Endothelial cell (in vitro differentiated cells): ENCODE measurements around the gene MACF1. TPM values are rescaled to one million over a fixed set of nuclear protein-coding genes. Genes with fewer than 3 reads are reported as not detected.
A peak's percentile ranks its signal among the peaks of the same experiment; 100 is the strongest.

Experiments used
- DNase-seq: peaks from one replicate; pipeline ENCODE4 v3.0.0; 2021; ENCODE audit warnings: low spot score
- H3K27ac Mint-ChIP-seq: one replicate; pipeline ENCODE4 v1.8.0; 2021; ENCODE audit warnings: mixed read lengths, inconsistent platforms; ENCODE audit not compliant: unreplicated experiment
- H3K27me3 Mint-ChIP-seq: one replicate; pipeline ENCODE4 v1.8.0; 2021; ENCODE audit warnings: mild to moderate bottlenecking, moderate library complexity, mixed read lengths, inconsistent platforms; ENCODE audit not compliant: unreplicated experiment
- H3K36me3 Mint-ChIP-seq: one replicate; pipeline ENCODE4 v1.8.0; 2021; ENCODE audit warnings: mild to moderate bottlenecking, low read depth, mixed read lengths, inconsistent platforms; ENCODE audit not compliant: unreplicated experiment
- H3K4me1 Mint-ChIP-seq: one replicate; pipeline ENCODE4 v1.8.0; 2021; ENCODE audit warnings: mild to moderate bottlenecking, mixed read lengths, inconsistent platforms; ENCODE audit not compliant: unreplicated experiment
- H3K4me3 Mint-ChIP-seq: one replicate; pipeline ENCODE4 v1.8.0; 2021; ENCODE audit warnings: mild to moderate bottlenecking, mixed read lengths, inconsistent platforms; ENCODE audit not compliant: unreplicated experiment
- H3K9me3 Mint-ChIP-seq: one replicate; pipeline ENCODE4 v1.8.0; 2021; ENCODE audit warnings: mixed read lengths, inconsistent platforms; ENCODE audit not compliant: unreplicated experiment
- CTCF ChIP-seq: fragments of 200-600 bp; sonication (generic); IDR thresholded peaks from one replicate; pipeline ENCODE4 v1.5.0; 2021; ENCODE audit warnings: antibody characterized with exemption; ENCODE audit not compliant: unreplicated experiment
- total RNA-seq: library from RNA; stranded (reverse); fragmentation: NEBNext Ultra II Directional; extraction: Animal tissue kit (Norgen Biotek cat#: 25700); gene quantifications from one replicate; pipeline ENCODE4 v1.2.1, GENCODE V29; 2021; ENCODE audit not compliant: unreplicated experiment

MACF1 gene
- total RNA-seq, 1 donor from 2014 or later: 511 TPM

- Mint-ChIP-seq H3K4me3 (no peak overlapping the region), H3K4me1 (peaks cover 42% of the 10 kb centered on the region), H3K36me3 (peaks cover 11% of the 10 kb centered on the region), H3K27ac (peak overlapping the region; percentile 84), H3K9me3 (no peaks in the 10 kb centered on the region), H3K27me3 (peaks cover 6% of the 10 kb centered on the region)
- DNase-seq: no peak
- no peak for TF ChIP-seq CTCF
These were observed 64.9 kb downstream of the MACF1 start for GRCh38 chr1:39269349-39269748.

GRCh38 chr1:39269791-39270342 is 65.4 kb downstream of the MACF1 start:
- H3K4me3 Mint-ChIP-seq: peak overlapping the region; percentile 1
- peaks cover 42% of the 10 kb centered on the region for H3K4me1 Mint-ChIP-seq
- peaks cover 11% of the 10 kb centered on the region for H3K36me3 Mint-ChIP-seq
- peaks cover 6% of the 10 kb centered on the region for H3K27me3 Mint-ChIP-seq
- no peak overlapping the region for H3K27ac Mint-ChIP-seq
- no peak for DNase-seq
- no peak for TF ChIP-seq CTCF
- no peaks in the 10 kb centered on the region for H3K9me3 Mint-ChIP-seq

- DNase-seq: no peak
- Mint-ChIP-seq H3K4me3 (peak overlapping the region; percentile 1), H3K36me3 (peaks cover 11% of the 10 kb centered on the region), H3K9me3 (no peaks in the 10 kb centered on the region), H3K4me1 (peaks cover 42% of the 10 kb centered on the region), H3K27me3 (peaks cover 6% of the 10 kb centered on the region), H3K27ac (peak overlapping the region; percentile 19)
- TF ChIP-seq CTCF: no peak
These were observed 65.9 kb downstream of the MACF1 start for GRCh38 chr1:39270368-39270767.

GRCh38 chr1:39272027-39272797 is 67.7 kb downstream of the MACF1 start:
- Mint-ChIP-seq H3K27me3 (peaks cover 6% of the 10 kb centered on the region), H3K4me1 (peaks cover 36% of the 10 kb centered on the region), H3K27ac (peak overlapping the region; percentile 48), H3K36me3 (peaks cover 11% of the 10 kb centered on the region), H3K9me3 (no peaks in the 10 kb centered on the region), H3K4me3 (no peak overlapping the region)
- no peak for TF ChIP-seq CTCF
- DNase-seq: no peak
